Gastroesophageal sphincter (tissue), 4 donors: Measurements from ENCODE around the gene INPP5A. TPM values are rescaled to one million over a fixed set of nuclear protein-coding genes. Genes with fewer than 3 reads are reported as not detected.

Source experiments
- ATAC-seq: fragments of 150-250 bp; one replicate; pipeline ENCODE4 v1.9.1; 2016; ENCODE audit warnings: mild to moderate bottlenecking, moderate library complexity
- H3K27ac ChIP-seq, 4 donors: fragments of 200-600 bp; sonication (generic) in 3 of 4; 1 replicate in 3 of 4; 2 replicates in 1 of 4; pipeline ENCODE4 v1.5.1; 2016 to 2019
- H3K27me3 ChIP-seq: fragments of 200-600 bp; sonication (generic); one replicate; pipeline ENCODE4 v1.5.1; 2019
- H3K36me3 ChIP-seq, 2 donors: fragments of 200-600 bp; sonication (generic); one replicate each; pipeline ENCODE4 v1.5.1; 2019; ENCODE audit warnings: control low read depth in 1 of 2
- H3K4me1 ChIP-seq, 3 donors: fragments of 200-600 bp; sonication (generic); 1 replicate in 2 of 3; 2 replicates in 1 of 3; pipeline ENCODE4 v1.5.1; 2016 to 2019; ENCODE audit warnings: control low read depth in 2 of 3
- H3K4me3 ChIP-seq, 2 donors: fragments of 200-600 bp; sonication (generic); one replicate each; pipeline ENCODE4 v1.5.1; 2019; ENCODE audit warnings: mild to moderate bottlenecking in 1 of 2, moderate library complexity in 1 of 2
- H3K9me3 ChIP-seq, 3 donors: fragments of 200-600 bp; sonication (generic); one replicate each; pipeline ENCODE4 v1.5.1; 2017 to 2019; ENCODE audit warnings: control low read depth in 2 of 3
- CTCF ChIP-seq, 4 experiments: fragments of 200-600 bp in 2 of 4; fragments of 450-650 bp in 2 of 4; sonication (generic) in 1 of 4; IDR thresholded peaks; one replicate each; pipeline ENCODE4 v1.5.1; 2017 to 2019; ENCODE audit warnings: antibody characterized with exemption in 4 of 4, mild to moderate bottlenecking in 2 of 4, moderate library complexity in 2 of 4
- EP300 ChIP-seq: sonication (generic); formaldehyde crosslinking; IDR thresholded peaks from one replicate; pipeline ENCODE4 v1.6.1; 2017; ENCODE audit warnings: antibody characterized with exemption, mild to moderate bottlenecking
- POLR2A ChIP-seq, 2 donors: fragments of 450-650 bp; IDR thresholded peaks; one replicate each; pipeline ENCODE4 v1.6.1; 2017; ENCODE audit warnings: antibody characterized with exemption in 2 of 2, mild to moderate bottlenecking in 2 of 2, moderate library complexity in 1 of 2
- POLR2AphosphoS5 ChIP-seq: sonication (generic); formaldehyde crosslinking; IDR thresholded peaks from one replicate; pipeline ENCODE4 v1.6.1; 2017; ENCODE audit warnings: antibody characterized with exemption
- WGBS, 2 donors: methylation state at CpG; one replicate each; pipeline ENCODE4 v1.1.5; 2018; ENCODE audit warnings: low coverage in 1 of 2; 5-methylcytosine and 5-hydroxymethylcytosine counted together
- total RNA-seq, 4 donors: library from RNA; depleted of rRNA; stranded (reverse); fragments of >200 nt; gene quantifications; one replicate each; pipeline ENCODE4 v1.1.0, GENCODE V29; 2016

INPP5A gene
- total RNA-seq, 4 donors from 2014 or later: 111 to 288 (median 215) TPM

DNA sequence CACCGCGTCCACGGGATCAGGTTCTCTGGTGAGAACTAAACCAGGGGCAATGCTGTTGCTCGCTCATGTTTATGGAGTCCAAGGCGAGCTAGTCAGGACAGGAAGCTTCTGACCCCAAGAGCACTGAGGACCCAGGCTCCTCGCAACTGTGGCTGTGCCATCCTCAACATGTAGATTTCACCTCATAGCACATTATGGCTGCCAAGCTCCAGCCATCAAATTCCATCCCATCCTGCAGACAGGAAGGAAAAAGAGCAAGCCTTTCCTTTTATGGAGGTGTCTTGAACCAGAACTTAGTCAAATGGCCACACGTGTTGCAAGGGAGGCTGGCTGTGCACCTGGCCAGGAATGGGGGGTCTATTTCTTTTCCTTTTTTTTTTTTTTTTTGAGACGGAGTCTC, 264.5 kb downstream of the INPP5A start:
- H3K36me3 ChIP-seq: no peaks in the 10 kb centered on the region
- H3K4me1 ChIP-seq: no peaks in the 10 kb centered on the region
- H3K9me3 ChIP-seq: peaks cover 0 to 11% (median 0%) of the 10 kb centered on the region in 3 donors
- ATAC-seq: no peak
- no peaks in the 10 kb centered on the region for H3K27me3 ChIP-seq
- no peak overlapping the region for H3K4me3 ChIP-seq
- H3K27ac ChIP-seq: no peak overlapping the region
- TF ChIP-seq CTCF (IDR thresholded peaks at IDR 0.05) (no peak), POLR2A (IDR thresholded peaks at IDR 0.05) (no peak), POLR2AphosphoS5 (no peak), EP300 (no peak)
- WGBS, 2 donors: 60 to 90% methylated on average over 2 to 3 of the region's 8 CpGs

- 60 to 71% methylated on average over 1 to 3 of the region's 16 CpGs for WGBS, 2 donors
- no peaks in the 10 kb centered on the region for H3K27me3 ChIP-seq
- H3K9me3 ChIP-seq: peaks cover 0 to 11% (median 0%) of the 10 kb centered on the region in 3 donors
- H3K4me1 ChIP-seq: no peaks in the 10 kb centered on the region
- TF ChIP-seq CTCF (IDR thresholded peaks at IDR 0.05): no peak
- no peak for TF ChIP-seq EP300
- no peak for ATAC-seq
- H3K4me3 ChIP-seq: no peak overlapping the region
- H3K36me3 ChIP-seq: no peaks in the 10 kb centered on the region
- no peak overlapping the region for H3K27ac ChIP-seq
Observed at GRCh38 chr10:132802694-132803320, 265.2 kb downstream of the INPP5A start.

GRCh38 chr10:132803416-132804210, 266.0 kb downstream of the INPP5A start:
- ATAC-seq: no peak
- peaks cover 0 to 11% (median 0%) of the 10 kb centered on the region in 3 donors for H3K9me3 ChIP-seq
- peaks cover 2% of the 10 kb centered on the region for H3K27me3 ChIP-seq
- TF ChIP-seq EP300 (no peak), POLR2AphosphoS5 (no peak), CTCF (IDR thresholded peaks at IDR 0.05) (no peak), POLR2A (IDR thresholded peaks at IDR 0.05) (no peak)
- no peaks in the 10 kb centered on the region for H3K36me3 ChIP-seq
- no peak overlapping the region for H3K4me3 ChIP-seq
- 73 to 74% methylated on average over 8 to 9 of the region's 34 CpGs for WGBS, 2 donors
- no peak overlapping the region for H3K27ac ChIP-seq
- no peaks in the 10 kb centered on the region for H3K4me1 ChIP-seq

GRCh38 chr10:132804287-132804686, 266.7 kb downstream of the INPP5A start:
- Histone ChIP-seq H3K9me3 (peaks cover 0 to 11% (median 0%) of the 10 kb centered on the region in 3 donors), H3K36me3 (no peaks in the 10 kb centered on the region), H3K27ac (no peak overlapping the region), H3K4me1 (no peaks in the 10 kb centered on the region), H3K27me3 (peaks cover 9% of the 10 kb centered on the region), H3K4me3 (no peak overlapping the region)
- no peak for ATAC-seq
- WGBS, 2 donors: 100% methylated on average over 4 to 5 of the region's 11 CpGs
- TF ChIP-seq EP300: no peak
- TF ChIP-seq CTCF (IDR thresholded peaks at IDR 0.05): no peak
- TF ChIP-seq POLR2AphosphoS5: no peak
- TF ChIP-seq POLR2A (IDR thresholded peaks at IDR 0.05): no peak
